Testis (tissue), 3 donors: ENCODE measurements around the gene SDC3. TPM values are rescaled to one million over a fixed set of nuclear protein-coding genes. Genes with fewer than 3 reads are reported as not detected.

Experiments
- DNase-seq: peaks from one replicate; pipeline ENCODE4 v3.0.0-alpha.2; 2019
- H3K27ac ChIP-seq, 2 donors: fragments of 200-600 bp; sonication (generic); one replicate each; pipeline ENCODE4 v1.5.1; 2019
- H3K27me3 ChIP-seq: fragments of 200-600 bp; sonication (generic); one replicate; pipeline ENCODE4 v1.5.1; 2019
- H3K36me3 ChIP-seq: fragments of 200-600 bp; sonication (generic); one replicate; pipeline ENCODE4 v1.5.1; 2017; ENCODE audit warnings: low read depth; ENCODE audit errors: missing control alignments
- H3K4me1 ChIP-seq: fragments of 200-600 bp; sonication (generic); one replicate; pipeline ENCODE4 v1.5.1; 2019
- H3K4me3 ChIP-seq, 2 donors: fragments of 200-600 bp; sonication (generic); one replicate each; pipeline ENCODE4 v1.5.1; 2017 to 2019
- H3K9me3 ChIP-seq: fragments of 200-600 bp; sonication (generic); one replicate; pipeline ENCODE4 v1.5.1; 2017
- POLR2A ChIP-seq: fragments of 450-650 bp; IDR thresholded peaks from one replicate; pipeline ENCODE4 v1.6.1; 2017; ENCODE audit warnings: antibody characterized with exemption, mild to moderate bottlenecking, moderate library complexity
- WGBS, 2 donors: methylation state at CpG; one replicate each; pipeline ENCODE4 v1.1.5; 2018; 5-methylcytosine and 5-hydroxymethylcytosine counted together
- intact Hi-C: fragments of 100-400 bp; cut with DNase I; formaldehyde crosslinking; loops from one replicate; pipeline ENCODE4 v1.15.1; 2023; ENCODE audit warnings: low total_unique reads
- polyA plus RNA-seq: library from polyadenylated mRNA; stranded (reverse); fragments of 350-450 nt; fragmentation: Illumina TruSeq; extraction: RNeasy Lipid Tissue Mini Kit (QIAGEN cat#74804); gene quantifications from one replicate; pipeline ENCODE4 v1.2.3, GENCODE V29; 2014; ENCODE audit warnings: low read depth, low replicate concordance; ENCODE audit not compliant: insufficient read depth
- total RNA-seq, 2 donors: library from RNA; depleted of rRNA; stranded (reverse); fragments of >200 nt; gene quantifications; one replicate each; pipeline ENCODE4 v1.2.3, GENCODE V29; 2016
- TF ChIP-seq, protein P1 (sequence below), 3 experiments: fragments of 450-650 bp in 2 of 3; fragments of 200-600 bp in 1 of 3; sonication (generic) in 1 of 3; IDR thresholded peaks; one replicate each; pipeline ENCODE4 v1.5.1; 2016 to 2019; ENCODE audit warnings: antibody characterized with exemption in 3 of 3, mild to moderate bottlenecking in 2 of 3, moderate library complexity in 1 of 3

The SDC3 gene
- total and polyA plus RNA-seq, 3 donors from 2014 or later: 3.9 to 21.2 (median 6.9) TPM

DNA sequence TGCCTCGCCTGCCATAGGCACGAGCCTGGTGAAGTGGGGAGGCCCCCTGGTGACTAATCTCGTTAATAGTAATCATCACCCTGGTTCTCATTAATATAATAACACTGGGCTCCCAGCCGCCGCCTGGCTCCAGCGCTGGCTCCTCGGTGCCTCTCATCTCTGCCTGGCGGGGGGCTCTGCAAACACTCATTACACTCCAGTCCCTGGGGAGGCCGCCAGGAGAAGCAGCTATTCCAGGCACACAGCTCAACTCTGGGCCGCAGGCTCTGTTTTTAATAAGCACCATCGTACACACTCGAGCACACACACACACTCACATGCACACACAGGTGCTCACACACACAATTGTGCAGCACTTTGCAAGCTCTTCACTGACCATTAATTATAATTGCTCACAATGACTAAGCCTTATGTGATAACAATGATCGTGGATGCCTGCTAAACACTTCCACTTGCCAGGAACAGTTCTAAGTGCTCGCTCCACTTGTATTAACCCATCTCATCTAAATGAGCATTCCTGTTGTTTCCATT is 52.2 kb downstream of the SDC3 start:
- DNase-seq: no peak
- H3K4me3 ChIP-seq: no peak overlapping the region
- no peak overlapping the region for H3K27ac ChIP-seq
- 62 to 64% methylated on average over 14 of the region's 14 CpGs for WGBS, 2 donors
- H3K9me3 ChIP-seq: no peaks in the 10 kb centered on the region
- H3K36me3 ChIP-seq: no peaks in the 10 kb centered on the region
- H3K4me1 ChIP-seq: no peaks in the 10 kb centered on the region
- TF ChIP-seq, protein P1, sequence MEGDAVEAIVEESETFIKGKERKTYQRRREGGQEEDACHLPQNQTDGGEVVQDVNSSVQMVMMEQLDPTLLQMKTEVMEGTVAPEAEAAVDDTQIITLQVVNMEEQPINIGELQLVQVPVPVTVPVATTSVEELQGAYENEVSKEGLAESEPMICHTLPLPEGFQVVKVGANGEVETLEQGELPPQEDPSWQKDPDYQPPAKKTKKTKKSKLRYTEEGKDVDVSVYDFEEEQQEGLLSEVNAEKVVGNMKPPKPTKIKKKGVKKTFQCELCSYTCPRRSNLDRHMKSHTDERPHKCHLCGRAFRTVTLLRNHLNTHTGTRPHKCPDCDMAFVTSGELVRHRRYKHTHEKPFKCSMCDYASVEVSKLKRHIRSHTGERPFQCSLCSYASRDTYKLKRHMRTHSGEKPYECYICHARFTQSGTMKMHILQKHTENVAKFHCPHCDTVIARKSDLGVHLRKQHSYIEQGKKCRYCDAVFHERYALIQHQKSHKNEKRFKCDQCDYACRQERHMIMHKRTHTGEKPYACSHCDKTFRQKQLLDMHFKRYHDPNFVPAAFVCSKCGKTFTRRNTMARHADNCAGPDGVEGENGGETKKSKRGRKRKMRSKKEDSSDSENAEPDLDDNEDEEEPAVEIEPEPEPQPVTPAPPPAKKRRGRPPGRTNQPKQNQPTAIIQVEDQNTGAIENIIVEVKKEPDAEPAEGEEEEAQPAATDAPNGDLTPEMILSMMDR (IDR thresholded peaks at IDR 0.05): no peak
- intact Hi-C loops: no loop called here
- H3K27me3 ChIP-seq: no peaks in the 10 kb centered on the region

DNA sequence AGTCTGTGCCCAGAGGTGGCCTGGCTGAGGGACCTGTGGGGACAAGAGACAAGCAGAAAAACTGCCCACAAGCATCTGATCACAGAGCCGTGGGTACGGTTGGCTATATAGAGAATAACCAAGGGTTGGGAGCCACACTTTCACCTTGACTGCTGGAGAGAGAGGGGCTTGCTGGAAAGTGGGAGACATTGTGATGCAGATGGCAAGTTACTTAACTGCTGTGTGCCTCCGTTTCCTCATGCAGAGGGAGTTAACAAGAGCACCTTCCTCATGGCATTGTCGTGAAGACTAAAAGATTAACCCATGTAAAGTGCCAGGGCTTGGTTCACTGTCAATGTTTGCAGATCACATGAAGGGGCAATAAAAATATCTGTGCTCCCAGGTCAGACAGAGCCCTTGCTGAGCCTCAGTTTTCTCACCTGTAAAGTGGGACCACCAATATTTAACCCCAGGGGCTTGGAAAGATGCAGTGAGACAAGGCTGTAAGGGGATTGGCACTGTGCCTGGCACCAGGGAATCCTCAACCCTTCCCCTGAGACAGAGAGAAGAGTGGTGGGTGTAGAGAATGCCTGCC is 52.8 kb downstream of the SDC3 start:
- no peak for DNase-seq
- Histone ChIP-seq H3K4me1 (no peaks in the 10 kb centered on the region), H3K27ac (no peak overlapping the region), H3K36me3 (no peaks in the 10 kb centered on the region), H3K27me3 (no peaks in the 10 kb centered on the region), H3K9me3 (no peaks in the 10 kb centered on the region), H3K4me3 (no peak overlapping the region)
- WGBS, 2 donors: 79 to 91% methylated on average over 4 of the region's 4 CpGs
- no peak for TF ChIP-seq POLR2A
- TF ChIP-seq, protein P1 (IDR thresholded peaks at IDR 0.05): no peak
- intact Hi-C loops: no loop called here

DNA sequence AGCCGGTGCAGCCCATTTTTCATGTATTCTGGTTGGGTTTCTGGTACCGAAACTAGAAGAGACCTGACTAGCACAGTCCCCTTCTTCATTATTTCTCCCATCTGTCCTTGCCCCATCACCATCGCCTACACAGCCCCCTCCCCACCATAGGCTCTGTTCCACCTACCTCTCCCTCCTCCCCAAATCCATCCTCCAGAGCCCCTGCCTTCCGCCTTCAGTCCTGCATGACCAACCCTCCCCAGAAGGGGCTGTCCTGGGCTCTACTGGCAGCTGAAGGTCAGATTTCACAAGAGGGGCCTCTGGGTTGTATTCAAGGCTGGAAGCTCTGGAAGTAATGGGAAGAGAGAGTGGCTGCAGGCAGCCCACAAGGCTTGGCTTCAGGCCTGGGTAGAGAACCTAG is 55.2 kb downstream of the SDC3 start:
- intact Hi-C loops: no loop called here
- no peaks in the 10 kb centered on the region for H3K27me3 ChIP-seq
- H3K4me3 ChIP-seq: no peak overlapping the region
- no peaks in the 10 kb centered on the region for H3K4me1 ChIP-seq
- H3K27ac ChIP-seq: no peak overlapping the region
- H3K36me3 ChIP-seq: no peaks in the 10 kb centered on the region
- no peaks in the 10 kb centered on the region for H3K9me3 ChIP-seq
- WGBS, 2 donors: 82 to 95% methylated on average over 4 of the region's 4 CpGs
- DNase-seq: no peak
- TF ChIP-seq, protein P1 (IDR thresholded peaks at IDR 0.05): no peak
- TF ChIP-seq POLR2A: no peak

DNA sequence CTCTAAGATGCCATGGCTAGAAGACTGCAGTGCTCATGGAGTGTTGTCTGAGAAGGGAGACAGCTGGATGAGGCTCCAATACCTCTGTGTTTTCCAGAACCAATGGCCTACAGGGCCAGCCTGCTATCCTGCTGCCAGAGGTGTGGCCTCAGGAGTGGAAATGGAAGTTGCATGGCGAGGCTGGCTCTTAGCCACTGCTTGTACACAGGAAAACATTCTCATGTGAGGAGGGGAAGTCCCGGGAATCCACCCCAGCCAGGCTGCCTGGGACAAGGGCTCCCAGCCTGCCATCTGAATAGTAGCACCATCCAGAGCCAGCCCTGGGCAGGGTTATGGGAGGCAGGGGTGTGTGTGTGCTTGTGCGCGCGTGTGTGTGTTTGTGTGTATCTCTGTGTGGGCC is 56.5 kb downstream of the SDC3 start:
- intact Hi-C loops: no loop called here
- 74 to 91% methylated on average over 4 to 5 of the region's 5 CpGs for WGBS, 2 donors
- H3K27ac ChIP-seq: no peak overlapping the region

More for the DNA sequence above, 56.5 kb downstream of the SDC3 start:
- Histone ChIP-seq H3K9me3 (no peaks in the 10 kb centered on the region), H3K27me3 (no peaks in the 10 kb centered on the region), H3K4me1 (no peaks in the 10 kb centered on the region), H3K4me3 (no peak overlapping the region), H3K36me3 (no peaks in the 10 kb centered on the region)
- no peak for TF ChIP-seq POLR2A
- TF ChIP-seq, protein P1 (IDR thresholded peaks at IDR 0.05): no peak
- peak; percentile 65 for DNase-seq
